Type B pancreatic cell (in vitro differentiated cells): ENCODE results near the gene GDPD5. TPM values are rescaled to one million over a fixed set of nuclear protein-coding genes. Genes with fewer than 3 reads are reported as not detected.

ENCODE experiments used
- DNase-seq: peaks from one replicate; pipeline ENCODE4 v3.0.0; 2021; ENCODE audit warnings: mixed read lengths; ENCODE audit not compliant: unreplicated experiment; ENCODE audit errors: extremely low spot score
- H3K27ac Mint-ChIP-seq: 2 replicates; pipeline ENCODE4 v1.8.0; 2021; ENCODE audit warnings: mild to moderate bottlenecking, mixed read lengths
- H3K27me3 Mint-ChIP-seq: 2 replicates; pipeline ENCODE4 v1.8.0; 2021; ENCODE audit warnings: mixed read lengths
- H3K36me3 Mint-ChIP-seq: 2 replicates; pipeline ENCODE4 v1.8.0; 2021; ENCODE audit warnings: mixed read lengths
- H3K4me1 Mint-ChIP-seq: one replicate; pipeline ENCODE4 v1.8.0; 2021; ENCODE audit warnings: mixed read lengths; ENCODE audit not compliant: unreplicated experiment
- H3K4me3 Mint-ChIP-seq: 2 replicates; pipeline ENCODE4 v1.8.0; 2021; ENCODE audit warnings: mild to moderate bottlenecking, mixed read lengths
- H3K9me3 Mint-ChIP-seq: 2 replicates; pipeline ENCODE4 v1.8.0; 2021; ENCODE audit warnings: mixed read lengths
- CTCF ChIP-seq: fragments of 200-600 bp; sonication (generic); conservative IDR thresholded peaks from 2 replicates; pipeline ENCODE4 v1.5.0; 2021; ENCODE audit warnings: antibody characterized with exemption, mild to moderate bottlenecking
- total RNA-seq: library from RNA; stranded (reverse); gene quantifications from 2 replicates; pipeline ENCODE4 v1.2.1, GENCODE V29; 2021; ENCODE audit warnings: low replicate concordance

The GDPD5 gene
- total RNA-seq, 1 donor from 2014 or later: 11.3 TPM

- Mint-ChIP-seq H3K9me3 (no peaks in the 10 kb centered on the region), H3K27me3 (peaks cover 3% of the 10 kb centered on the region), H3K36me3 (no peaks in the 10 kb centered on the region), H3K4me1 (peaks cover 6% of the 10 kb centered on the region), H3K27ac (no peak overlapping the region), H3K4me3 (no peak overlapping the region)
- TF ChIP-seq CTCF: no peak
- DNase-seq: no peak
These were observed 136.5 kb downstream of the GDPD5 start for GRCh38 chr11:75389276-75389605.

- no peak overlapping the region for H3K4me3 Mint-ChIP-seq
- H3K4me1 Mint-ChIP-seq: peaks cover 7% of the 10 kb centered on the region
- no peak overlapping the region for H3K27ac Mint-ChIP-seq
- peak; percentile 74 for DNase-seq
- peak; percentile 95 for TF ChIP-seq CTCF
- H3K27me3 Mint-ChIP-seq: peaks cover 3% of the 10 kb centered on the region
- no peaks in the 10 kb centered on the region for H3K9me3 Mint-ChIP-seq
- H3K36me3 Mint-ChIP-seq: no peaks in the 10 kb centered on the region
These were observed 137.1 kb downstream of the GDPD5 start for GRCh38 chr11:75388386-75389275.

- Mint-ChIP-seq H3K27ac (no peak overlapping the region), H3K4me3 (no peak overlapping the region), H3K4me1 (peaks cover 13% of the 10 kb centered on the region), H3K9me3 (no peaks in the 10 kb centered on the region), H3K36me3 (no peaks in the 10 kb centered on the region), H3K27me3 (peaks cover 3% of the 10 kb centered on the region)
- no peak for TF ChIP-seq CTCF
- DNase-seq: no peak
These were observed 137.9 kb downstream of the GDPD5 start for GRCh38 chr11:75387736-75388294.

GRCh38 chr11:75386942-75387630 lies 138.7 kb downstream of the GDPD5 start:
- Mint-ChIP-seq H3K9me3 (no peaks in the 10 kb centered on the region), H3K27me3 (peaks cover 3% of the 10 kb centered on the region), H3K36me3 (no peaks in the 10 kb centered on the region), H3K27ac (peak overlapping the region; percentile 67), H3K4me3 (no peak overlapping the region), H3K4me1 (peaks cover 13% of the 10 kb centered on the region)
- TF ChIP-seq CTCF: no peak
- DNase-seq: no peak

Other genes with a start within 250 kb of the GDPD5 start
- 32.7 and 32.8 TPM in 2 replicates for gene ARRB1, start 174.3 kb downstream of the GDPD5 start, total RNA-seq
- 3,170 and 3,442 TPM in 2 replicates for gene RPS3, start 126.4 kb downstream of the GDPD5 start, total RNA-seq
- 0.67 and 1.6 TPM in 2 replicates for gene KLHL35, start 92.7 kb downstream of the GDPD5 start, total RNA-seq
- gene SERPINH1, start 36.3 kb upstream of the GDPD5 start, total RNA-seq: 151 and 229 TPM in 2 replicates
- gene MAP6, start 143.1 kb upstream of the GDPD5 start, total RNA-seq: 4.3 and 30.5 TPM in 2 replicates
- 1.2 and 2.2 TPM in 2 replicates for gene MOGAT2, start 191.9 kb upstream of the GDPD5 start, total RNA-seq
- gene DGAT2, start 242.8 kb upstream of the GDPD5 start, total RNA-seq: 5.9 and 11.2 TPM in 2 replicates